Sigmoid colon (tissue), 4 donors: Measurements from ENCODE around the gene LRRTM1.

Source experiments
- CTCF ChIP-seq, 4 experiments: fragments of 450-650 bp in 3 of 4; fragments of 200-600 bp in 1 of 4; IDR thresholded peaks; one replicate each; pipeline ENCODE4 v1.5.1; 2016 to 2019; ENCODE audit warnings: antibody characterized with exemption in 4 of 4, mild to moderate bottlenecking in 3 of 4, moderate library complexity in 2 of 4
- EP300 ChIP-seq, 4 donors: sonication (generic); formaldehyde crosslinking; IDR thresholded peaks; one replicate each; pipeline ENCODE4 v1.6.1; 2017; ENCODE audit warnings: antibody characterized with exemption in 4 of 4
- POLR2A ChIP-seq, 2 donors: fragments of 450-650 bp; IDR thresholded peaks; one replicate each; pipeline ENCODE4 v1.6.1; 2016; ENCODE audit warnings: antibody characterized with exemption in 2 of 2, mild to moderate bottlenecking in 2 of 2, moderate library complexity in 2 of 2
- POLR2AphosphoS5 ChIP-seq, 4 donors: sonication (generic); formaldehyde crosslinking; IDR thresholded peaks; one replicate each; pipeline ENCODE4 v1.6.1; 2017; ENCODE audit warnings: antibody characterized with exemption in 4 of 4

GRCh38 chr2:80333886-80334285 is 29.3 kb upstream of the LRRTM1 start:
- TF ChIP-seq CTCF (IDR thresholded peaks at IDR 0.05) (no peak), POLR2AphosphoS5 (IDR thresholded peaks at IDR 0.05) (no peak), POLR2A (IDR thresholded peaks at IDR 0.05) (no peak), EP300 (IDR thresholded peaks at IDR 0.05) (no peak)
